GM18519 (cell line): ENCODE measurements around the gene CCDC74A.
"Not testable (repeated sequence)": the region's sequence is repeated elsewhere in the genome, so short reads cannot be mapped to it uniquely, and the experiment has no call there.

Experiments
- ATAC-seq: cut with Tn5 transposase; IDR thresholded peaks from one replicate; pipeline ENCODE4 v1.9.1; 2021; ENCODE audit warnings: mild to moderate bottlenecking, moderate library complexity; ENCODE audit not compliant: unreplicated experiment, low FRiP score

The CCDC74A gene

DNA sequence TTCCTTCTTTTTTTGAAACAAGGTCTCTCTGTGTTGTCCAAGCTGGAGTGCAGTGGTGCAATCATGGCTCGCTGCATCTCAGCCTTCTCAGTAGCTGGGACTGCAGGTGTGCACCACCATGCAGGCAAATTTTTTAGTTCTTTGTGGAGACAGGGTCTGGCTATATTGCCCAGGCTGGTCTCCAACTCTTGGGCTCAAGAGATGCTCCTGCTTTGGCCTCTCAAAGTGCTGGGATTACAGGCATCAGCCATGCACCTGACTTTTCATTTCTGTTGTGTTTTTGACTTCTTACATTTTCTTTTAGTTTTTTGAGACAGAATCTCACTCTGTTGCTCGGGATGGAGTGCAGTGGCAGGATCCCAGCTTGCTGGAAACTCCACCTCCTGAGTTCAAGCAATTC lies 2.4 kb upstream of the CCDC74A start:
- ATAC-seq = not testable (repeated sequence)

DNA sequence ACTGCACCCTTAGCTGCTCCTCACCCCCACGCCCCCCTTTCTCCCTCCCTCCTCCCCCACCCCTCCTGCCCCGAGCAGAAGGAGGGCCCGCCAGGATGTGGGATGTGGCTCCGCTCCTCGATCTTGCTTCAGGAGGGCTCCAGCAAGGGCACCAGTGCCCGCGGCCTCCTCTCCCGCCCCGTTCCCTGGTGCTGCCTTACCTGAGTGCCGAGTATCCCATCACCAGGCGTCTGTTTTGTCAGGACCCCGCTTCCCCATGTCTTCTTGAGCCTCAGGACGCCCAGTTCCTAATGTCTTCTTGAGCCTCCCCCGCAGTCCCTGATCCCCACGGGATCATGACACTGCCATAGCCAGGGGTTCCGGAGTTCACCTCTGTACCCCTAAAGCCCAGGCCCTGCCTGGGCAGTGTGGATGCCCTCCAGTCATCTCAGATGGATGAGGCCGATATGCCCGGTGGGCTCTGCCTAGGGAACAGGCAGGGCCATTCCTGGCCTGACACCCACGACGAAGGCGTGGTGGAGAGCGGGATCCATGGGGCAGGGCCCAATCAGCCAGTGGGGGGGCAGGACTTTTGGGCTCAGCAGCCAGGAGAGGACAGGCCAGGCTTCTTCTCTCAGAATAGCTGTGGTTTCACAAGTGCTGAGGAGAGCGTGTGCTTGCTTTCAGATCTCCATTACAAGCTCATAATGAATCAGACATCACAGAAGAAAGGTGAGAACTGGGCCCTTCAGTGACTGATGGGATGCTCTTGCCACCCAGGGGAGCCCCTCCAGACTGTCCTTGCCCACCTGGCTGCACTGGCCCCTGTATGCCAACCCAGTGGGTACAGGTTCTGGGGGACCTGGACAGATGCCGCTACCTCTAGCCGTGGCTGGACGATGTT lies 1.5 kb downstream of the CCDC74A start:
- peak; percentile 65 for ATAC-seq

DNA sequence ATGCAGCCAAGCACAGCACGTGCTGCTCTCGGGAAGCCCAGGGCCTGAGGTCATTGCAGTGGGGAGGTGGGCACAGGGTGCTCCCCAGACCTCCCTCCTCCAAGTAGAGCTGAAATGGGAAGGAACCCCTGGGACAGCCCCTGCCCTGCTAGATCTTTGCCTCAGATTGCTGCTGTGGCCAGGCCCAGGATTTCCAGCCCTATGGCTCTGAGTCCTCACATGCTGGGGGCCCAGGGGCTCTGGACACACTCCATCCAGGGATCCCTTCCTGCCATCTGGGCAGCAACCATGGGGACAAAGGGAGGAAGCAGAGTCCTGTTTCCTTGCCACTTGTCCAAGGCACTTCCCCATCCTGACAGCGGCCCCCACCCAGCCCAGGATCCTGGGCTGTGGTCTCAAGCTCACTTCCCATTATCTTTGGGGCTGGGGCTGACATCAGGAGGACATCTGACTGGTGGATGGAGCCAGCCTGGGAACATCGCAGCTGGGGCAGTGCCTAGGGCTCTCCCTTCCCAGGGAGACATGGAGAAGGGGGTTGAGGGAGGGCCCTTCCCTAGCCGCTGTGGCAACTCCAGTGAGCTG lies 2.3 kb downstream of the CCDC74A start:
- not testable (repeated sequence) for ATAC-seq

DNA sequence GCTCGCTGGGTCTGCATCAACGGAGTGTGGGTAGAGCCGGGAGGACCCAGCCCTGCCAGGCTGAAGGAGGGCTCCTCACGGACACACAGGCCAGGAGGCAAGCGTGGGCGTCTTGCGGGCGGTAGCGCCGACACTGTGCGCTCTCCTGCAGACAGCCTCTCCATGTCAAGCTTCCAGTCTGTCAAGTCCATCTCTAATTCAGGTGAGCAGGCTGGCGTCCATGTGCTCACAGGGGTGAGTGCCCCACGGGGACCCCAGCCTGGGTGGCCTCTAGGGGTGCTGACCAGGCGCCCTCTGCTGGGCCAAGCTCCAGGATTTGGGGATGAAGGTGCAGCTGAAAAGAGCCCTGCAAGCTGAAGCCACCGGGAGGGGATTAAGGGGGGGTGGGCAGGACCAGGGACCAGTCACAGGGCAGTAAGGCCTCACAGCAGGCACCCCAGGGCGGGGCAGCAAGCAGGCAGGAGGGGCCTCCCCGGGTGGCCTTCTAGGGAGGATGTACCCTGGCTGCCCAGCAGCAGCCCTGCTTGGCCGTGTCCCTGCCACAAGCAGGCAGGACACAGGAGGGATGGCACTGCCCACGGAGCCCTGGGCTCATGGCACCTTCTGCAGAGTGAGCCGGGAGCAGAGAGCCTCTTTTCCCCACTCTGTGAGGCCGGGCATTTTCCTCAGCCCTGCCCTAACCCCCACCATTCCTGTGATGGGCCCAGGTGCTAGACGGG lies 3.1 kb downstream of the CCDC74A start:
- ATAC-seq = not testable (repeated sequence)

DNA sequence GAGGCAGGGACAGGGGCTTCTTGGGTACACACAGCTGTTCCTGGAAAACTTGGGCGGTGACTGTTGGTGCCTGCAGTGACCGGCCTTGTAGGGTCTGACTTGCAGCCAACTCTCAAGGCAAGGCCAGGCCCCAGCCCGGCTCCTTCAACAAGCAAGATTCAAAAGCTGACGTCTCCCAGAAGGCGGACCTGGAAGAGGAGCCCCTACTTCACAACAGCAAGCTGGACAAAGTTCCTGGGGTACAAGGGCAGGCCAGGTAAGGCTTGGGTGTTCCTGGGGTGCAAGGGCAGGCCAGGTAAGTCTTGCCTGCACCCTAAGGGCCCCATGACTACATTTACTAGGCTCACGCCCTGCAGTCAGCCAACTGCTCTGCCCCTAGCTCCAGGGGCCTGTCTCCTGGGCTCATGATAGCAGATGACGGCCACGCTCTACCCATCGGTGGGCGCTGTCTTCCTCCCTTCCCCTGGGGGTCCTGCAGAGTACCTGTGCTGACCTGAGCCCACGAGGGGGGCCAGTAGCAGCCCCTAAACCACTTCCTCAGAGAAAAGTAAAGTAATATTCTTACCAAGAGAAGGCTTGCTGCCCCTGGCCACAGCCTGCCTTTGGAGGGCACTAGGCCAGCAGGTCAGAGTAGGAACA lies 4.0 kb downstream of the CCDC74A start:
- not testable (repeated sequence) for ATAC-seq

DNA sequence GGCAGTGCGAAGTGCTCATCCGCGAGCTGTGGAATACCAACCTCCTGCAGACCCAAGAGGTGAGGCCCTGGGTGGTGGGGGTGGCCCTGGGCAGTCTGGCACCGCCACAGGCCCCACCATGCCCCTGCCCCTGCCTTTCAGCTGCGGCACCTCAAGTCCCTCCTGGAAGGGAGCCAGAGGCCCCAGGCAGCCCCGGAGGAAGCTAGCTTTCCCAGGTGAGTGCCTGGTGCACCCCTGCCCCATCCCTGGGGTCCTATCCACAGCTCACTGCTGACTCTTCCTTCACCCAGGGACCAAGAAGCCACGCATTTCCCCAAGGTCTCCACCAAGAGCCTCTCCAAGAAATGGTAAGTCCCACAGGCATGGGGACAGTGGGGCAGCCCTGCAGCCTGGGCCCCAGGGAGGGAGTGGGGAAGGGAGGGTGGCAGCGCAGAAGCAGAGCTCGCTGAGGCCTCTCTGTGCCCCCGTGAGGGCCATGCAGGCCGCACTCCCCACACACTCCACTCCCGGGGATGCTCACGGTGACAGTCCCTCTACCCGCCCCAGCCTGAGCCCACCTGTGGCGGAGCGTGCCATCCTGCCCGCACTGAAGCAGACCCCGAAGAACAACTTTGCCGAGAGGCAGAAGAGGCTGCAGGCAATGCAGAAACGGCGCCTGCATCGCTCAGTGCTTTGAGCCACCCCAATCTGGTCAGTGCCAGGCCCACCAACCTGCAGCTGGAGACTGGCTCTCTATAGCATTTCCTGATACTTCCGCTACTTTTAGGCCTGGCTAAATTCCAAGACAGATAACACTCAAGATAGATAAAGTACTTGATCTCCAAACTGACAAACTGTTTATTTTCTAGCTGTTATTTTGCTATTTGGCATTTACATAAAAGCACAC lies 5.3 kb downstream of the CCDC74A start:
- not testable (repeated sequence) for ATAC-seq

DNA sequence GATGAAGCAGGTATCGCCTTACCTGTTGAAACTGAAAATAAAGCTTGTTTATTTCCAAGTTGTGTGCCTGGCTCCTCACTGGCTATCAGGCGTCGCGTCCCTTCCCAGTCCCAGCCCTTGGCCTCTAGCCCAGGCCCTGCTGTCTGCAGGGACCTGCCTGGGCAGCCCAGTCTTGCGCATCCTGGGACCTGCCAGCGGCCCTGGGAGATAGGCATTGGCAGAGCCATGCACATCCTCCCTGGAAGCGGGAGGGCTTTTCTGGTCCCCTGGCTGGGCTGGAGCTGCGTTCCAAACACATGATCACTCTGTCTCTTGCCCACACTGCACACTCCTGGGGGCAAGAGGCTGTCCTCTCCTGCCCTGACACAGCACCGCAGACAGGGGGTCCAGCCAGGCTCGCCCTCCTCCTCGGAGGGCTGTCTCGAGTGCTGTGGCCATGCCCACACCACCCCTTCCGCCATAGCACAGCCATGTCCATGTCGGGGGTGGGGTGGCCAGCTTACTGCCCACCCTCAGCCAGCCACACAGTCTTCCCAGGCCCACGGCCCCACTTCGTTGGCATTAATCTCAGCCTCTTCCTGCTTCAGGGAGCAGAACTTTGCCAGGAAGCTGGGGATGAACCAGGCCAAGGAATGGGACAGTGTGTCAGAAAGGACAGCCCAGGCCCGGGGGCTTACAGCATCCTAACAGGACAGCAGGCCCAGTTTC lies 6.1 kb downstream of the CCDC74A start:
- ATAC-seq = not testable (repeated sequence)

DNA sequence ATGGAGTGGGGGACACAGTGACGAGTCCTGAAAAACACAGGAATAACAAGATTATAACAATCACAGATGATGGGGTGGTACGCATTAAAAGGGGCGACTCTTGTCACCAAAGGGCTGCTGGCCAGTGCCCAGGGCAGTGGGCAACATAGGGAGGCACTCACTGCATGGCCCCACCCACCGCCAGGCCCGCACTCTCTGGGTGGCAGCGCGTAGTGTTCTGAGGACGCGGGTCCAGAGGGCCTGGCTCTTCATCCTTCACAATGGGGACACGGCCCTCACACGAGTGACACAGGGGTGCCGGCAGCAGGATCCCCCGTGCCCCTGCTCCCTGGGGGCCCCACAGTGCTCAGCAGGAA lies 6.6 kb downstream of the CCDC74A start:
- not testable (repeated sequence) for ATAC-seq

DNA sequence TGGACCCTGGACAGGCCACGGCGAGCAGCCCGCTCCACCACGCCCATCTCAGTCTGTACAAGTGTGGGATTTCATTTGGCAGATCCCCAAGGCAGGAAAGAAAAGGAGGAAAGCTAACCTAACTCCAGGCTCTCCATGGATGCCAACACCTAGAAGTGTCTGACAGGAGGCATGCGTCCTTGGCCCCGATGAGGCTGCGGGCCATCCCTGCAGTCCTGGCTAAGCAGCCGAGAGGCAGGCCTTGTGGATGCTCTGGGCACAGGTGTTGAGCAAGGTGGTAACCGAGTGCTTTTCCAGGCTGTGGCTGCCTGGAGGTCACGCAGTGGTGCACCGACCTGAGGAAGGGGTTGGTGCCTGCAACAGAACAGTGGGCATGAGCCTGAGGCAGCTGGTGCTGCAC lies 7.3 kb downstream of the CCDC74A start:
- not testable (repeated sequence) for ATAC-seq

DNA sequence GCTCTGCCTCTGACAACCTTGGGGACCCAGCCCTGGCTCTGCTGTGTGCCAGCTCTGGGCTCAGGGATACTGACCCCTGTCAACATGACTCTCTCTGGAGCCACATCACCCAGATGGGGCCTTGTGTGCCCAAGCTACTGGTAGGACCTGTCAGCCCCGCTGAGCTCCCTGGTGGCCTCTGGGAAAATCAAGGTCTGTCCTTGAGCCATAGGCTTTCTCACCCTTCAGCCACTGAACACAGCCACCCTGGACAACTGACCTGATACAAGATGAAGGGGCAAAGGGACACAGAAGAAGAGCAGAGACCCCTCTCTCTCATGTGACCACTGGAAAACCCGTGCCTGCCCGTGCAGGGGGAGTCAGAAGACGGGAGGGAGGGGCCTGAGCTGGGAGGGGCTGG lies 7.8 kb downstream of the CCDC74A start:
- no peak for ATAC-seq

DNA sequence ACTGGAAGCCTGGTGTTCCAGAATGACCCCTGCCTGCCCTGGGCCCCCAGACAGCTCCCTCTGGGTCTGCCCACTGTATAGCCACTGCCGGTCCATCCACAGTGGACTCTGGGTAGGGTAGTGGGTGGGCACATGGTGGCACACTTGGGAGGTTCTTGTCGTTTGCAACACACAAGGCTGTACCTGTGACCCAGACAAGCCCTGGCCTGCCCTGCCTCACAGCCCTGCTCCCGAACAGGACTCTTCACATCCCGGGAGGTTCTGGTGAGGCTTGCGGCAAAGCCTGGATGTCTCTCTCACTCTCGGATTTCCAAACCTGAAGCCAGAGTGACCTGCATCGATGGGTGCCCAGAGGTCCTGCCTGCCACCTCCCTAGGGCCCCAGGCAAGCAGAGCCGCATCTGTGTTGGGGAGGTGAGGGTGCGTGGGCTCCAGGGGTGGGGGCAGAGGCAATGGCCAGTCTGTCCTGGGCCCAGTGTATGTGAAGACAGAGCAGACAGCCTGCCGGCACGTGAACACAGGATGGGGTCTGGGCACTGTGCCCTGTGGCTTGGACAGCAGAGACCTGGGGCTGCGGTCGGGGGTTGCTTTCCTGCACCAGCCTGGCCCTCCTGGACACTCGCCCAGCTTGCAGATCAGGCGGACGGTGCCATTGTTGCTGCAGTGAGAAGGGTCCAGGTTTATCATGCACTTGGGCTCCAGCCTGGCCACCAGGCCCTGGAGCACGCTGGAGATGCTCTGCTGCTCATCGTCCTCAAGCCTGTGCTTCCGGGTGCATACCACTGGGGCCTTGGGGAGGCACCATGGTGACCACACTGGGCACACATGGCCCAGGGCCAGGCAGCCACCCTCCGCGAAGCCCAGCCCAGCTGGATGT lies 8.5 kb downstream of the CCDC74A start:
- not testable (repeated sequence) for ATAC-seq

DNA sequence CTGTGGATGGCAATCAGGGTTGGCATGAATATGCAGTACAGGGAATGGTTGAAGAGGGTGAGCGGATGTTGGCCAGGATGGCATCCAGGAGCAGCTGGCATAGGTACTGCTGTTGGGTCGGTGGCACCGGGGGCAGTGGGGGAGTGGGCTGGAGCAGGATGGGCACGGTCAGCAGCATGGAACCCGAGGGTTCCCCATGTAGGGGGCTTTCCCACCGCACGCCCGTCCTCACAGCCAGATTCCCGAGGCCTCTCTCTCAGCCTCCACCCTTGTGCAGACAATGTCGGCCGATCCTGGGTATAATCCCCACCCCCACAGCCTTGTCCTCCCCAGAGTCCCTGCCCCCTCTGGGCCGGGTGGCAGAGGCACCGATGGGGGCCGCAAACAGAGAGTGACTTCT lies 9.2 kb downstream of the CCDC74A start:
- ATAC-seq = not testable (repeated sequence)

DNA sequence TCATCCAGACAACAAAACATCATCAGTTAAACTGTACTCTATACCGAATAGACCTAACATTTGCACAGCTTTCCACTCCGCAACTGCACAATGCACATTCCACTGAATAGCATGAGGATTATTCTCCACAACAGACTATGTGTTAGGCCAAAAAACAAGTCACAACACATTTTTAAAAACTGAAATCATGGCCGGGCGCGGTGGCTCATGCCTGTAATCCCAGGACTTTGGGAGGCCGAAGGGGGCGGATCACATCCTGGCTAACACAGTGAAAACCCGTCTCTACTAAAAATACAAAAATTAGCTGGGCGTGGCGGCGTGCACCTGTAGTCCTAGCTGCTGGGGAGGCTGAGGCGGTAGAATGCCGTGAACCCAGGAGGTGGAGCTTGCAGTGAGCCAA lies 11.2 kb downstream of the CCDC74A start:
- ATAC-seq = not testable (repeated sequence)

DNA sequence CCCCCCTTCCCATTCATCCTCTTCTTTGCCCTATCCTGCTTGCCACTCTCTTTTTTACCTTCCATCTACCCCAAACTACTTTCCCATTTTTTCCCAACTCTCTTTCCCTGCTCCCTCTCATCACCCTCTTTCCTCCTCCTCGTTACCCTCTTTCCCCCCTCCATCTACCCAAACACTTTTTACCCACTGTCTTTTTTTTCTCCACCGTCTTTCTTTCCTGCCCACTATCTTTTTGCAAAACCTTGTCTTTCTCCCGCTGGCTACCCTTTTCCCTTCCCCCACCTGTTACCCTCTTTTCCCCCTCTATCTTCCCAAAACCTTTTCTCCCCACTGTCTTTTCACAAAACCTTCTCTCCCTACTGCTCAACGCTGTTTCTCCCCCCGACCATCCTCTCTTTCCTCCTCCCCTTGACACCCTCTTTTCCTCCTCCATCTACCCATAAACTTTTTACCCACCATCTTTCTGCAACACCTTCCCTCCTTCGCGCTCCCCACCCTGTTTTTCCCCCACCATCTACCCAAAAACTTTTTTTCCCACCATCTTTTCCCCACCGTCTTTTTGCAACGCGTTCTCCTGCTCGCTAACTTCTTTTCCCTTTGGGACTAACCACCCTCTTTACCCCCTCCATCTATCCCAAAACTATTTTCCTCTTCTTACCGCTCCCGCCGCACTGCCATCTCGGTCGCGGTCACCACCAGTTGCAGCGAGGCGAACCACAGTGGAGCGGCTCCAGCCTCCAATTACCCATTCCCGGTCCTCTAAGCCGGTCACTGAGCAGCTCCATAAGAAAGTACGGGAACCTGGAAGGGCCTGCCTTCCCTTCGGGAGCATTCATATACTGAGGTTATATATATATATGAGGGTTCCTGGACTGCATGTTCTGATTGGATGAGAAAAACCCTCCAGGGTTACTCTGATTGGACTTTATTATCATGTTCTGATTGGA lies 15.0 kb downstream of the CCDC74A start:
- no peak for ATAC-seq

DNA sequence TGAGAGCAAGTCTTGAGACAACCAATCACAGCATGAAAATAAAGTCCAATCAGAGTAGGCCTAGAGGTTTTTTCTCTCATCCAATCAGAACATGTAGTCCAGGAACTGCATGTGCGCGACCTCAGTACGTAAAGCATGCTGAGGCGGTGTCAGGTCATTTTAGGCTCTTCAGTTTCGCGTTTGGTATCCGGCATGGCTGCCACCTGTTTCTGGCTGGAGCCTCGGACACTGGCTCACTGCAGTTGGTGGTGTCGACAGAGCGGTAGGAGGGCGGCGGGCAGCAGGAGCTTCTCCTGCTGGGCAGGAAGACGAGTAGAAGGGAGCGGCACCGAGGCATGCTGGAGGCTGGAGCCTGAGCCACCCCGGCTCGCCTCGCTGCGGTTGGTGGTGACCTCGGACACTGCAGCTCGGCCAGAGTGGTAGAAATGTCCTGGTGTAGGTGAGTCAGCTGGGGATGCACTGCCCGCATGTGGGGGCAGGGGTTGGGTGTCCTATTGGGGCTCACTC lies 15.8 kb downstream of the CCDC74A start:
- ATAC-seq = no peak

DNA sequence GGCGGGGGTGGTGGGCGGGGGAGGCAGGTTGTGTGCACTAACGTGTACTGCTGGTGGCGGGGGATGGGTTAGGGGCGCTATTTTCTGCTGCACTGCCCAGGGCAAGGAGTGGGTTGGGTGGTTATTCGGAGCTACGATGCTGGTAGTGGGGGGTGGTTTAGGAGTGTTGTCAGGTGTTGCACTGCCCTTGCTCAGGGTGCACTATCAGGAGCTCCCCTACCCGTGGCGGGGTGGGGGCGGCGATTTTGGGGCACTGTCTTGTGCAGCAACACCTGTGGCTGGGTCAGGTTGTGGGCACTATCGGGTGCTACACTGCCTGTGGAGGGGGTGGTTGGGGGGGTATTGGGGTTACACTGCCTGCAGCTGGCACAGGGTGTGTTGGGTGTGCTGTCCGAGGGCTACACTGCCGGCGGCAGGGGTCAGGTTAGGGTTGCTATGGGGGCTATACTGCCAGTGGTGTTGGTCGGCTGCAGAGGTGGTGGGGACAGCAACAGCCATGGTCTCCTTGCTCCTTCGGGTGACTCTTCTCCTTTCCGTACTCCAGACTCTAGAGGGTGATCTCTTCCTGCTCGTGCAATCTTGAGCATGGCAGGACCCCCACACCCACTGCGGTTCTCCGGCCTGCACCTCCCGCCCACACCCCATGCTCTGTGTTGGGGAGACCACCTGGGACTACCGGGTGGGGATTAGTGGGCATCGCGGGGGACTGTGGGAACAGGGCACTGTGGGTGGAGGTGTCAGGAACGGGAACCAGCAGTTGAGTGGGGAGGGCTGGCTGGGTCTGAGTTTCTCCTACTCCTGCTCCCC lies 16.5 kb downstream of the CCDC74A start:
- ATAC-seq = not testable (repeated sequence)
